HCT116 (cell line): ENCODE data around the gene RSPH6A. TPM values are rescaled to one million over a fixed set of nuclear protein-coding genes. Genes with fewer than 3 reads are reported as not detected.

Source experiments
- ATAC-seq: fragments of 200-7000 bp; cut with Tn5 transposase; 2 replicates; pipeline ENCODE4 v1.9.1; 2020; ENCODE audit warnings: mild to moderate bottlenecking, moderate library complexity
- BruUV-seq: library from RNA; stranded (reverse); fragments of 400-500 nt; replicated peaks from 2 replicates; lab custom pipeline; 2021; lab: Mats Ljungman, UMichigan
- CTCF ChIA-PET: fragments of 300-600 bp; sonication (Branson Sonifier 250); formaldehyde crosslinking; loops from one replicate; lab custom pipeline; 2021; ENCODE audit warnings: antibody characterized with exemption; lab: Charles Lee
- POLR2A ChIA-PET: fragments of 300-600, 350-600 bp; sonication (Branson Sonifier 250); formaldehyde crosslinking; loops from one replicate; lab custom pipeline; 2021; ENCODE audit warnings: antibody characterized with exemption; lab: Charles Lee
- RAD21 ChIA-PET, 2 experiments: fragments of 300-600 bp; sonication (Branson Sonifier 250); formaldehyde crosslinking; loops; one replicate each; lab custom pipeline; 2023; ENCODE audit warnings: low total read pairs in 2 of 2; ENCODE audit not compliant: uncharacterized antibody in 2 of 2, unreplicated experiment in 2 of 2, low non-redundant PET in 1 of 2; lab: Charles Lee
- DNase-seq: peaks from one replicate; pipeline ENCODE4 v3.0.0-alpha.2; 2010; ENCODE audit warnings: low read depth, low spot score
- H2AFZ ChIP-seq: fragments of 200-600 bp; shearing (Covaris generic), sonication (generic); 2 replicates; pipeline ENCODE4 v1.6.1; 2017; ENCODE audit warnings: low read depth, mixed run types, mixed read lengths, antibody characterized with exemption, low read length; ENCODE audit not compliant: poor library complexity, severe bottlenecking
- H3K27ac ChIP-seq: 2 replicates; pipeline ENCODE4 v1.5.1; 2012; ENCODE audit warnings: low read depth, low read length
- H3K27me3 ChIP-seq: fragments of 200-600 bp; sonication (generic); 2 replicates; pipeline ENCODE4 v1.6.1; 2016; ENCODE audit warnings: mixed run types, low read length, mixed read lengths; ENCODE audit not compliant: insufficient read depth
- H3K36me3 ChIP-seq, 2 experiments: fragments of 200-500 bp in 1 of 2; fragments of 200-600 bp in 1 of 2; sonication (Bioruptor generic) in 1 of 2; sonication (generic) in 1 of 2; 2 replicates each; pipeline versions ENCODE4 v1.5.1 to v1.6.1; 2014 to 2016; ENCODE audit warnings: low read length in 2 of 2, inconsistent platforms in 1 of 2, mixed read lengths in 1 of 2, mixed run types in 1 of 2; ENCODE audit not compliant: insufficient read depth in 2 of 2, control insufficient read depth in 1 of 2
- H3K4me1 ChIP-seq, 2 experiments: fragments of 200-600 bp in 1 of 2; sonication (generic) in 1 of 2; 2 replicates each; pipeline versions ENCODE4 v1.5.1 to v1.6.1; 2012 to 2017; ENCODE audit warnings: low read length in 2 of 2, inconsistent platforms in 1 of 2, mild to moderate bottlenecking in 1 of 2, mixed read lengths in 1 of 2, mixed run types in 1 of 2, moderate library complexity in 1 of 2; ENCODE audit not compliant: insufficient read depth in 2 of 2, control insufficient read depth in 1 of 2
- H3K4me2 ChIP-seq: fragments of 200-600 bp; sonication (generic); 2 replicates; pipeline ENCODE4 v1.6.1; 2017; ENCODE audit warnings: mixed run types, low read length, mixed read lengths
- H3K4me3 ChIP-seq, 2 experiments: fragments of 200-600 bp in 1 of 2; sonication (generic) in 1 of 2; replicated peaks in 1 of 2; 2 replicates each; pipeline ENCODE4 v1.5.1; 2011 to 2016; ENCODE audit warnings: low read length in 2 of 2, control low read depth in 1 of 2, low read depth in 1 of 2, mild to moderate bottlenecking in 1 of 2, mixed read lengths in 1 of 2, mixed run types in 1 of 2
- H3K79me2 ChIP-seq: fragments of 200-600 bp; sonication (generic); 2 replicates; pipeline ENCODE4 v1.6.1; 2017; ENCODE audit warnings: mild to moderate bottlenecking, mixed run types, low read length, moderate library complexity, mixed read lengths; ENCODE audit not compliant: insufficient read depth
- H3K9ac ChIP-seq: fragments of 200-600 bp; sonication (generic); 2 replicates; pipeline ENCODE4 v1.6.1; 2016; ENCODE audit warnings: low read length, mixed read lengths
- H3K9me2 ChIP-seq: fragments of 200-600 bp; sonication (generic), shearing (Covaris generic); 2 replicates; pipeline ENCODE4 v1.6.1; 2017; ENCODE audit warnings: mixed run types, mild to moderate bottlenecking, moderate library complexity; ENCODE audit not compliant: insufficient read depth
- H3K9me3 ChIP-seq, 2 experiments: fragments of 200-500 bp in 1 of 2; fragments of 200-600 bp in 1 of 2; sonication (Bioruptor generic) in 1 of 2; sonication (generic) in 1 of 2; 2 replicates each; pipeline ENCODE4 v1.6.1; 2014 to 2017; ENCODE audit warnings: low read length in 2 of 2, mixed read lengths in 2 of 2, inconsistent platforms in 1 of 2, low read depth in 1 of 2, mild to moderate bottlenecking in 1 of 2, mixed run types in 1 of 2, moderate library complexity in 1 of 2; ENCODE audit not compliant: control insufficient read depth in 1 of 2, insufficient read depth in 1 of 2
- H4K20me1 ChIP-seq: fragments of 200-600 bp; sonication (generic), shearing (Covaris generic); 2 replicates; pipeline ENCODE4 v1.6.1; 2017; ENCODE audit warnings: mixed run types, mild to moderate bottlenecking, moderate library complexity; ENCODE audit not compliant: insufficient read depth
- EGR1 ChIP-seq: IDR thresholded peaks from 2 replicates; pipeline ENCODE4 v1.6.1; 2012; ENCODE audit warnings: low read depth
- ELF1 ChIP-seq: IDR thresholded peaks from 2 replicates; pipeline ENCODE4 v1.6.1; 2012; ENCODE audit warnings: low read depth, borderline replicate concordance
- EZH2phosphoT487 ChIP-seq: fragments of 200-600 bp; IDR thresholded peaks from 2 replicates; pipeline ENCODE4 v1.6.1; 2018; ENCODE audit warnings: antibody characterized with exemption, borderline replicate concordance
- REST ChIP-seq: IDR thresholded peaks from 2 replicates; pipeline ENCODE4 v1.6.1; 2012; ENCODE audit warnings: low read depth
- intact Hi-C: fragments of 100-400 bp; cut with micrococcal nuclease; formaldehyde crosslinking; loops from 2 replicates; pipeline ENCODE4 v1.10.0; 2022
- total RNA-seq: library from RNA; stranded (reverse); gene quantifications from one replicate; pipeline ENCODE4 v1.2.1, GENCODE V29; 2021; ENCODE audit not compliant: unreplicated experiment
- TF ChIP-seq, protein P1 (sequence below), 3 experiments: fragments of 200-600 bp in 1 of 3; sonication (generic) in 1 of 3; IDR thresholded peaks in 2 of 3; conservative IDR thresholded peaks in 1 of 3; 2 replicates each; pipeline ENCODE4 v1.5.1; 2012 to 2017; ENCODE audit warnings: low read depth in 2 of 3, low read length in 2 of 3, antibody characterized with exemption in 1 of 3, borderline replicate concordance in 1 of 3, control low read depth in 1 of 3, mild to moderate bottlenecking in 1 of 3, mixed read lengths in 1 of 3, mixed run types in 1 of 3, moderate library complexity in 1 of 3; ENCODE audit not compliant: insufficient read depth in 1 of 3
- TF ChIP-seq, protein P2 (sequence below): IDR thresholded peaks from 2 replicates; pipeline ENCODE4 v1.6.1; 2012

Gene RSPH6A
- total RNA-seq, 1 experiment from 2014 or later: 0.57 TPM

DNA sequence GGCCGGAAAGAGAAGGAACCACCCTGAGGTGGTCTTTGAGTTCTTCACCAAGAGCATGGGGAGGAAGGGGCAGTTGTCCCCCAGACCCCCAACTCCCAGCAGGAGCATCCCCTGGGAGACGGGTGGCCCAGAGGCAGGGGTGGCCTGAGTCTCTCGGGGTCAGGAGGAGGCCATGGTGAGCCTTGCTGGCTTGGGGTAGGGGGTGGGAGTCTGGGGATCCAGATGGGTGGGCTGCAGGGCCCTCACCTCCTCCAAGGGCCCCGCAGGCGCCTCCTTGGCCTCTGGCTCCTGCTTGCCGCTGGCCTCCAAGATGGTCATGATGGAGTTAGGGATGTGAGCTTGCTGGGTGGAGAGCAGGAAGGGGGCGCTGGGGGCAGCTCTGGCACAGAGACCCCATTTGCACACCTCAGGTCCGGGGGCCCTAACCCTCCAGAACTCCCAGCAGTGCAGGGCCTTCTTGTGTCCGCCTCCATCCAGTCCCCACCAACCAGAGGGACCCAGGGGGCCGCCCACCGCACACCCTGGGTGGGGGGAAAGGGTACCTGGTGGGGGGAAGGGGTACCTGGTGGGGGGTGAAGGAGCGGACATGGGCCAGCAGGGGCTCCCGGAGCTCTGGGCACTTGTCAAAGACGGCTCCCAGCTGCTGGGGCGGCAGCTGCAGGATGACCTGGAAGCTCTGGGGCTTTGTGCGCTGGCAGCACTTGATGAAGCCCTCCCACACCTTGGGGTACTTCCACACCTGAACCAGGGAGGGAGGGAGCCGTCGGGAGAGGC is 1.3 kb upstream of the RSPH6A start:
- no peaks in the 10 kb centered on the region for H3K27me3 ChIP-seq
- H3K4me2 ChIP-seq: no peak overlapping the region
- no peaks in the 10 kb centered on the region for H3K79me2 ChIP-seq
- intact Hi-C loops: loop anchor here (1.0 kb wide), 2 partner anchors 67 to 261 kb away; no protein-coding TSS in a partner anchor
- no peak overlapping the region for H3K9ac ChIP-seq
- RAD21 ChIA-PET: interaction anchor here (0.6 to 0.7 kb wide), 5 partner anchors 16 to 98 kb away, joined by 3 to 6 read pairs (median 4); partner anchors contain the start of genes FOXA3 (in 1 of the 2) and SIX5 (in 1 of the 2)
- TF ChIP-seq EZH2phosphoT487 (no peak), ELF1 (no peak), EGR1 (no peak), REST (no peak)
- TF ChIP-seq, protein P1, sequence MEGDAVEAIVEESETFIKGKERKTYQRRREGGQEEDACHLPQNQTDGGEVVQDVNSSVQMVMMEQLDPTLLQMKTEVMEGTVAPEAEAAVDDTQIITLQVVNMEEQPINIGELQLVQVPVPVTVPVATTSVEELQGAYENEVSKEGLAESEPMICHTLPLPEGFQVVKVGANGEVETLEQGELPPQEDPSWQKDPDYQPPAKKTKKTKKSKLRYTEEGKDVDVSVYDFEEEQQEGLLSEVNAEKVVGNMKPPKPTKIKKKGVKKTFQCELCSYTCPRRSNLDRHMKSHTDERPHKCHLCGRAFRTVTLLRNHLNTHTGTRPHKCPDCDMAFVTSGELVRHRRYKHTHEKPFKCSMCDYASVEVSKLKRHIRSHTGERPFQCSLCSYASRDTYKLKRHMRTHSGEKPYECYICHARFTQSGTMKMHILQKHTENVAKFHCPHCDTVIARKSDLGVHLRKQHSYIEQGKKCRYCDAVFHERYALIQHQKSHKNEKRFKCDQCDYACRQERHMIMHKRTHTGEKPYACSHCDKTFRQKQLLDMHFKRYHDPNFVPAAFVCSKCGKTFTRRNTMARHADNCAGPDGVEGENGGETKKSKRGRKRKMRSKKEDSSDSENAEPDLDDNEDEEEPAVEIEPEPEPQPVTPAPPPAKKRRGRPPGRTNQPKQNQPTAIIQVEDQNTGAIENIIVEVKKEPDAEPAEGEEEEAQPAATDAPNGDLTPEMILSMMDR (IDR thresholded peaks at IDR 0.05 in 2 of 3, conservative IDR thresholded peaks at IDR 0.05 in 1 of 3; ENCODE audit: borderline replicate concordance in 1 of 3, insufficient read depth in 1 of 3, low read depth in 2 of 3, low read length in 2 of 3): no peak
- TF ChIP-seq, protein P2, sequence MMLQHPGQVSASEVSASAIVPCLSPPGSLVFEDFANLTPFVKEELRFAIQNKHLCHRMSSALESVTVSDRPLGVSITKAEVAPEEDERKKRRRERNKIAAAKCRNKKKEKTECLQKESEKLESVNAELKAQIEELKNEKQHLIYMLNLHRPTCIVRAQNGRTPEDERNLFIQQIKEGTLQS: no peak
- TF ChIP-seq, all 23 proteins: peak for 0
- H3K9me2 ChIP-seq: no peaks in the 10 kb centered on the region
- H2AFZ ChIP-seq: no peak overlapping the region
- no peaks in the 10 kb centered on the region for H3K9me3 ChIP-seq
- H3K4me3 ChIP-seq: no peak overlapping the region
- H4K20me1 ChIP-seq: no peaks in the 10 kb centered on the region
- ChIA-PET POLR2A (interaction anchor here (0.6 to 1.0 kb wide), 3 partner anchors 10 to 179 kb away, joined by 3 read pairs; partner anchors contain the start of gene CCDC61), CTCF (interaction anchor here (0.6 to 3.8 kb wide), 28 partner anchors 8 to 261 kb away, joined by 3 to 26 read pairs (median 5); partner anchors contain the start of genes DMPK, DMWD, FOXA3 and IRF2BP1)
- no TSS peak for BruUV-seq
- peaks cover 5 to 10% of the 10 kb centered on the region in 2 experiments; a peak in 3 of 4 replicates for H3K36me3 ChIP-seq
- no peak overlapping the region for H3K27ac ChIP-seq
- no peak for DNase-seq
- peaks cover 3 to 11% of the 10 kb centered on the region in 2 experiments; a peak in 3 of 4 replicates for H3K4me1 ChIP-seq
- ATAC-seq: no peak
